Body of pancreas (tissue), 4 donors: ENCODE results near the gene SMAD4.

Experiments
- POLR2A ChIP-seq, 3 donors: fragments of 450-650 bp; IDR thresholded peaks; one replicate each; pipeline ENCODE4 v1.6.1; 2016; ENCODE audit warnings: antibody characterized with exemption in 3 of 3, mild to moderate bottlenecking in 2 of 3
- TF ChIP-seq, protein P1 (sequence below), 7 experiments: fragments of 450-650 bp in 4 of 7; fragments of 200-600 bp in 3 of 7; sonication (generic) in 3 of 7; IDR thresholded peaks; one replicate each; pipeline ENCODE4 v1.5.1; 2016 to 2019; ENCODE audit warnings: antibody characterized with exemption in 7 of 7

DNA sequence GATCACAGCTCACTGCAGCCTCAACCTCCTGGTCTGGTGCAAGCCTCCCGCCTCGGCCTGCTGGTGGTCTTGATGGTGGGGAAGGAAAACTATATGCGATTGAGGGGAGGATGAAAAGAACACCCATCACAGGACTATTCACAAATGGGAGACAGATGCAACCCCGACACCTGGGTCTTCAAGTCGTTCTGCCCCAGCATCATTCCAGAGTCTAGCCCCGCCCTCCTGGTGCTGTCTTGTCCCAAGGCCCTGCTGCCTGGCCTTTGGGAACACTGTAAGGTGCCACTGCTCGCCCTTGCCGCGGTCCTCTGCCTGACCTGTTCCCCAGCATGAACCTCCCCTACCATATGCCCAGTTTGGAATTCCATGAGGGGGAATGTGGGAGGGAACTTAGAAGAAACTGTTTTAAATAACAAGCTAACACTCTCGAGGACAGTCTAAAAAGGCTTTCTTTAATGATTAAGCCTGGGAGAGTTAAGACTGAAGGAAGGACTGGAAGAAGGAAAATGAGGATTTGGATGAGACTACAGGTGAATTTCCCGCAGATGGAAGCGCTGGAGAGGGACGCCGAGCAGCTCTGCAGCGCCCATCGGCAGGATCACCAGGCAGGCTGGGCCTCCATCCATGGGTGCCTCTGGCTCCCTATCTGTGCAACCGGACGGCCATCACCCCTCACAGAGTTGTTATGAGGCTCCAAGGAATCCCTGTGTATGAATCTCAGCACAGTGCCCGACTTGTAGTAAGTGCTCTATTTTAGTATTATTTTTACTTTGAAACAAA, 92.4 kb downstream of the SMAD4 start:
- TF ChIP-seq, protein P1, sequence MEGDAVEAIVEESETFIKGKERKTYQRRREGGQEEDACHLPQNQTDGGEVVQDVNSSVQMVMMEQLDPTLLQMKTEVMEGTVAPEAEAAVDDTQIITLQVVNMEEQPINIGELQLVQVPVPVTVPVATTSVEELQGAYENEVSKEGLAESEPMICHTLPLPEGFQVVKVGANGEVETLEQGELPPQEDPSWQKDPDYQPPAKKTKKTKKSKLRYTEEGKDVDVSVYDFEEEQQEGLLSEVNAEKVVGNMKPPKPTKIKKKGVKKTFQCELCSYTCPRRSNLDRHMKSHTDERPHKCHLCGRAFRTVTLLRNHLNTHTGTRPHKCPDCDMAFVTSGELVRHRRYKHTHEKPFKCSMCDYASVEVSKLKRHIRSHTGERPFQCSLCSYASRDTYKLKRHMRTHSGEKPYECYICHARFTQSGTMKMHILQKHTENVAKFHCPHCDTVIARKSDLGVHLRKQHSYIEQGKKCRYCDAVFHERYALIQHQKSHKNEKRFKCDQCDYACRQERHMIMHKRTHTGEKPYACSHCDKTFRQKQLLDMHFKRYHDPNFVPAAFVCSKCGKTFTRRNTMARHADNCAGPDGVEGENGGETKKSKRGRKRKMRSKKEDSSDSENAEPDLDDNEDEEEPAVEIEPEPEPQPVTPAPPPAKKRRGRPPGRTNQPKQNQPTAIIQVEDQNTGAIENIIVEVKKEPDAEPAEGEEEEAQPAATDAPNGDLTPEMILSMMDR (IDR thresholded peaks at IDR 0.05), result no peak
- no peak for TF ChIP-seq POLR2A (IDR thresholded peaks at IDR 0.05)
